BJ (cell line): ENCODE data around the gene TMEM150A. TPM values are rescaled to one million over a fixed set of nuclear protein-coding genes. Genes with fewer than 3 reads are reported as not detected.

Source experiments
- CTCF ChIA-PET: fragments of 350-600 bp; formaldehyde crosslinking; extraction: SDS; loops from one replicate; lab custom pipeline; 2021; ENCODE audit warnings: antibody characterized with exemption, inconsistent platforms; lab: Yijun Ruan, JAX
- POLR2A ChIA-PET: fragments of 300-600 bp; sonication (Branson Sonifier 250); formaldehyde crosslinking; extraction: SDS; loops from one replicate; lab custom pipeline; 2021; ENCODE audit warnings: antibody characterized with exemption; lab: Charles Lee
- DNase-seq: peaks from one replicate; pipeline ENCODE4 v3.0.0-alpha.2; 2011; ENCODE audit warnings: low read depth
- H3K27me3 ChIP-seq: 2 replicates; pipeline ENCODE4 v1.6.0; 2011; ENCODE audit warnings: low read length; ENCODE audit not compliant: control insufficient read depth, insufficient read depth
- H3K36me3 ChIP-seq: 2 replicates; pipeline ENCODE4 v1.5.1; 2011; ENCODE audit warnings: low read length; ENCODE audit not compliant: control insufficient read depth, insufficient read depth
- H3K4me3 ChIP-seq: 2 replicates; pipeline ENCODE4 v1.5.1; 2011; ENCODE audit warnings: low read depth, mild to moderate bottlenecking, control low read depth, low read length
- CTCF ChIP-seq: IDR thresholded peaks from 2 replicates; pipeline ENCODE4 v1.5.1; 2011; ENCODE audit warnings: low read depth, mild to moderate bottlenecking, control low read depth, inconsistent platforms, low read length, moderate library complexity; ENCODE audit not compliant: insufficient read depth
- polyA plus RNA-seq: library from polyadenylated mRNA; depleted of rRNA; stranded (reverse); fragments of >200 nt; gene quantifications from 2 replicates; pipeline ENCODE4 v1.2.3, GENCODE V29; 2011; rRNA removed
- small RNA-seq: library from RNA; depleted of rRNA; stranded (forward); fragments of <200 nt; gene quantifications from one replicate; pipeline ENCODE3, GENCODE V24; 2012; ENCODE audit warnings: low replicate concordance, low read depth; ENCODE audit not compliant: insufficient read length

TMEM150A gene
- polyA plus RNA-seq, 1 experiment: 19.1 TPM

GRCh38 chr2:85548608-85548900, 53.9 kb downstream of the TMEM150A start:
- TF ChIP-seq CTCF: no peak
- H3K4me3 ChIP-seq: no peak overlapping the region
- ChIA-PET POLR2A (interaction anchor here (1.1 kb wide), 1 partner anchor 9 kb away, joined by 4 read pairs; no protein-coding TSS in a partner anchor), CTCF (interaction anchor here (0.8 to 19.5 kb wide), 4 partner anchors 9 to 122 kb away, joined by 3 to 460 read pairs (median 57); partner anchors contain the start of genes GGCX, MAT2A and SH2D6)
- no peak for DNase-seq
- H3K36me3 ChIP-seq: peaks cover 19% of the 10 kb centered on the region
- H3K27me3 ChIP-seq: no peaks in the 10 kb centered on the region

Small RNAs within 50 kb of the gene (small RNA-seq; reads per million reads assigned to genes)
- not detected for gene RN7SL126P

Other genes with a start within 250 kb of the TMEM150A start
- 50.3 and 54.4 TPM in 2 replicates for gene RETSAT, start 248.2 kb downstream of the TMEM150A start, polyA plus RNA-seq
- 22.4 and 26.3 TPM in 2 replicates for gene ELMOD3, start 247.9 kb downstream of the TMEM150A start, polyA plus RNA-seq
- 92.4 and 135 TPM in 2 replicates for gene CAPG, start 192.3 kb downstream of the TMEM150A start, polyA plus RNA-seq
- 0.18 and 0.39 TPM in 2 replicates for gene SH2D6, start 184.0 kb downstream of the TMEM150A start, polyA plus RNA-seq
- gene MAT2A, start 63.5 kb downstream of the TMEM150A start, polyA plus RNA-seq: 261 and 302 TPM in 2 replicates
- 44.4 and 45.9 TPM in 2 replicates for gene GGCX, start 41.2 kb downstream of the TMEM150A start, polyA plus RNA-seq
- 0.70 and 2.0 TPM in 2 replicates for gene VAMP8, start 25.1 kb downstream of the TMEM150A start, polyA plus RNA-seq
- 143 and 161 TPM in 2 replicates for gene VAMP5, start 18.3 kb downstream of the TMEM150A start, polyA plus RNA-seq
- 376 and 394 TPM in 2 replicates for gene RNF181, start 7.0 kb downstream of the TMEM150A start, polyA plus RNA-seq
- 16.4 and 18.9 TPM in 2 replicates for gene C2orf68, start 9.4 kb upstream of the TMEM150A start, polyA plus RNA-seq
- 49.9 and 50.5 TPM in 2 replicates for gene USP39, start 13.5 kb upstream of the TMEM150A start, polyA plus RNA-seq
- gene SFTPB, start 65.5 kb upstream of the TMEM150A start, polyA plus RNA-seq: not detected in 2 replicates
- not detected in 2 replicates for gene GNLY, start 91.7 kb upstream of the TMEM150A start, polyA plus RNA-seq
- gene ATOH8, start 151.3 kb upstream of the TMEM150A start, polyA plus RNA-seq: 12.5 and 19.5 TPM in 2 replicates